GM19438 (cell line): ENCODE results near the gene CTNNAL1.

Experiments used
- ATAC-seq: cut with Tn5 transposase; IDR thresholded peaks from one replicate; pipeline ENCODE4 v1.9.1; 2021; ENCODE audit warnings: low read depth; ENCODE audit not compliant: unreplicated experiment

The CTNNAL1 gene

DNA sequence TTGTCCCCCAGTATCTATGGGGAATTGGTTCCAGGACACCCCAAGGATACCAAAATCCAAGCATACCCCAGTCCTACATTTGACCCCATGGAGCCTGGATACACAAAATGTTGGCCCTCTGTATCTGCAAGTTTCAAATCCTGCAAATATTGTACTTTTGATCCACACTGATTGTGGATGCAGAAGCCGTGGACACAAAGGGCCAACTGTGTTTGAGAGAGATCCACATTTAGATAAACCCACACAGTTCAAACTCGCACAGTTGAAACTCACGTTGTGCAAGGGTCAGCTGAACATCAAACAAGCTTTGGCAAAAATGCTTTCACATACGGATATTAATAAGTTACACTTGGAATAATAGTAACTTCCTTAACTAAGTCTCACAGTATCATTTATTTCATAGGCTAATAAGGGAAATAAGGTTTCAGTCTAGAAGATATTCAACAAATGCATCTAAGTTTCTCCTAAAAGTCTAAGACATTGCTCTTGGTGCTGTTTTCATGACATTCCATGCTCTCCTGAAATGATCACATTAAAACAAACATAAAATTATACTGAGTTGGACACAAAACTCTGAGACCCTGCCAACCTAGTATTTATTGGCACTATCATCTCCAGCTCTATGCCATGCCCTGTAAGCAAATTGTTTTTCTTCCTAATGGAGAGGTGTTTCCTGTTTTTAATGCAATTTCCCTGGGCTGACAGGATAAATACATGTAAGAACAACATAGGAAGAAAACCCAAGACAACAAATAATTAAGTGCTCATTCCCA is 118.9 kb downstream of the CTNNAL1 start:
- no peak for ATAC-seq
